ENCODE measurements around the gene LRRN4CL. TPM values are rescaled to one million over a fixed set of nuclear protein-coding genes. Genes with fewer than 3 reads are reported as not detected.
"Not testable (repeated sequence)": the region's sequence is repeated elsewhere in the genome, so short reads cannot be mapped to it uniquely, and the experiment has no call there.

Gene LRRN4CL
- total and polyA plus RNA-seq, 7 donors, result 0.23 to 40.4 (median 28.5) TPM

DNA sequence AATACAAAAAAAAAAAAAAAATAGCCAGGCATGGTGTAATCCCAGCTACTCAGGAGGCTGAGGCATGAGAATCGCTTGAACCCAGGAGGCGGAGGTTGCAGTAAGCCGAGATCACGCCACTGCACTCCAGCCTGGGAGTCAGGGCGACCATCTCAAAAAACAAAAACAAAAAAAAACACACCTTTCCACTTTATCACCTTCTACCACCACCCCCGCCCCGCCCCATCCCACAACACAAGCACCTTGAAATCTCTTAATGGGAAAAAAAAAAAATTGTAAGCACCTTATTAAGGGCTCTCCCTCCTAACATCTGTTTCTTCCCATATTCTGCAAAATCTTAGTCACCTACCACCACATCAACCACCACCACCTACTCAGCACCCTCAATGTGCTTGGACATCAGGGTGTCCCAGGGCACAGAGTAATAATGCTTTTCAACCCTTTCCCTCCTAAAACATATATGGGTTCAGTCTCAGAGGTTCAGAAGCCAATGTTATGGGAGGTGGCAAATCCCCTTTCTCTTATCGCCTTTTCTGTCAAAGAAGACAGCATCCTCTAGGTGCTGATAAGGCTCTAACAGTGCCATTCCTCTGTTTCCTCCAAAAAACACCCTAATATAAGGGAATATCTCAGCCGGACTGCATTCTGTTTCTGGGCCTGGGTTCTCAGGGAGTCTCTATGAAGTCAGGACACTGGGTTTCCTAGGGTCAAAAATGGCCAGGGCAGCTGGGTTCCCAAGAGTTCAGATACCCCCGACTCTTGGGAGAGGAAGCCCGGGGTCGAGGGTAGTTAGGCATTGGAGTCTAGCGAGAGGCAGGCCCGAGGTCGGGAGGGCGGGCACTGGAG, 36.9 kb downstream of the LRRN4CL start:
- 15 to 35% methylated on average over 16 of the region's 16 CpGs for WGBS, 2 donors
- TF ChIP-seq, protein P1, sequence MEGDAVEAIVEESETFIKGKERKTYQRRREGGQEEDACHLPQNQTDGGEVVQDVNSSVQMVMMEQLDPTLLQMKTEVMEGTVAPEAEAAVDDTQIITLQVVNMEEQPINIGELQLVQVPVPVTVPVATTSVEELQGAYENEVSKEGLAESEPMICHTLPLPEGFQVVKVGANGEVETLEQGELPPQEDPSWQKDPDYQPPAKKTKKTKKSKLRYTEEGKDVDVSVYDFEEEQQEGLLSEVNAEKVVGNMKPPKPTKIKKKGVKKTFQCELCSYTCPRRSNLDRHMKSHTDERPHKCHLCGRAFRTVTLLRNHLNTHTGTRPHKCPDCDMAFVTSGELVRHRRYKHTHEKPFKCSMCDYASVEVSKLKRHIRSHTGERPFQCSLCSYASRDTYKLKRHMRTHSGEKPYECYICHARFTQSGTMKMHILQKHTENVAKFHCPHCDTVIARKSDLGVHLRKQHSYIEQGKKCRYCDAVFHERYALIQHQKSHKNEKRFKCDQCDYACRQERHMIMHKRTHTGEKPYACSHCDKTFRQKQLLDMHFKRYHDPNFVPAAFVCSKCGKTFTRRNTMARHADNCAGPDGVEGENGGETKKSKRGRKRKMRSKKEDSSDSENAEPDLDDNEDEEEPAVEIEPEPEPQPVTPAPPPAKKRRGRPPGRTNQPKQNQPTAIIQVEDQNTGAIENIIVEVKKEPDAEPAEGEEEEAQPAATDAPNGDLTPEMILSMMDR (IDR thresholded peaks at IDR 0.05), result no peak
- TF ChIP-seq POLR2AphosphoS5 (IDR thresholded peaks at IDR 0.05) (no peak), EP300 (IDR thresholded peaks at IDR 0.05) (no peak), POLR2A (IDR thresholded peaks at IDR 0.05) (no peak)
- Histone ChIP-seq H3K27ac (peak overlapping the region; percentile 92 to 93 (median 92)), H3K27me3 (no peaks in the 10 kb centered on the region), H3K9me3 (no peaks in the 10 kb centered on the region), H3K4me1 (peaks cover 0 to 23% (median 16%) of the 10 kb centered on the region in 4 donors), H3K36me3 (peaks cover 11 to 26% (median 16%) of the 10 kb centered on the region in 4 donors), H3K4me3 (peak overlapping the region; percentile 75 to 95 (median 80))
- DNase-seq, result no peak
- intact Hi-C loops (cut with DNase I), result loop anchor here (5.0 kb wide), 1 partner anchor 55 kb away; the partner anchor contains the start of genes BSCL2 and GNG3

DNA sequence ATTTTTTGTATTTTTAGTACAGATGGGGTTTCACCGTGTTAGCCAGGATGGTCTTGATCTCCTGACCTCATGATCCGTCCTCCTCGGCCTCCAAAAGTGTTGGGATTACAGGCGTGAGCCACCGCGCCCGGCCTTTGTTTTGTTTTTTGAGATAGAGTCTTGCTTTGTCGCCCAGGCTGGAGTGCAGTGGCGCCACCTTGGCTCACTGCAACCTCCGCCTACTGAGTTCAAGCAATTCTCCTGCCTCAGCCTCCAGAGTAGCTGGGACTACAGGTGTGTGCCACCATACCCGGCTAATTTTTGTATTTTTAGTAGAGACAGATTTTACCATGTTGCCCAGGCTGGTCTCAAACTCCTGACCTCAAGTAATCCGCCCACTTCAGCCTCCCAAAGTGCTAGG, 39.0 kb downstream of the LRRN4CL start:
- not testable (repeated sequence) for H3K4me3 ChIP-seq, H3K27me3 ChIP-seq, H3K9me3 ChIP-seq, H3K27ac ChIP-seq, DNase-seq
- peaks cover 0 to 38% (median 29%) of the 10 kb centered on the region in 4 donors for H3K4me1 ChIP-seq
- intact Hi-C loops (cut with DNase I), result loop anchor here (5.0 kb wide), 1 partner anchor 57 kb away; the partner anchor contains the start of genes BSCL2 and GNG3
- 92 to 96% methylated on average over 12 of the region's 12 CpGs for WGBS, 2 donors
- peaks cover 11 to 26% (median 16%) of the 10 kb centered on the region in 4 donors for H3K36me3 ChIP-seq

DNA sequence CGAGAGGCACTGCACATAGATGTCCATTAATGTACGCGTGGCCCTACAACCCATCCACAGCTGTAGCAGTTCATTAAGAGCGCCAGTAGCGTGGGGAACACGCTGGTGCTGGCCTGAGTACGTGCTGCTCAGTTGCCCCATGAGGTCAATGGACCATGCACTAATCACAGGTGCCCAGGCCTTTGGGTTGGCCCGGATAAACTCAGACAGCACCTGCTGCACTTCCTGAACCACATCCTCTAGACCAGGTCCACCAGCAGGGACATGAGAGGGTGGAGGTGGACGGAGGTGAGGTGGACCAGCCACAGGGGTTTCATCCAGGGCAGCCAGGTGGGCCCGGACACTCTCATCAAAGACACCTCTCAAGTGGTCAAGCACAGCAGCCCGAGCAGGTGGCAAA, 39.8 kb downstream of the LRRN4CL start:
- H3K27ac ChIP-seq, result no peak overlapping the region
- no peak overlapping the region for H3K4me3 ChIP-seq
- WGBS, 2 donors, result 90 to 93% methylated on average over 11 of the region's 11 CpGs
- intact Hi-C loops (cut with DNase I), result no loop called here
- peaks cover 11 to 28% (median 16%) of the 10 kb centered on the region in 4 donors for H3K36me3 ChIP-seq
- no peaks in the 10 kb centered on the region for H3K9me3 ChIP-seq
- DNase-seq, result no peak
- no peak for TF ChIP-seq POLR2A (IDR thresholded peaks at IDR 0.05)
- TF ChIP-seq, protein P1 (IDR thresholded peaks at IDR 0.05), result no peak
- no peak for TF ChIP-seq POLR2AphosphoS5 (IDR thresholded peaks at IDR 0.05)
- no peak for TF ChIP-seq EP300 (IDR thresholded peaks at IDR 0.05)
- no peaks in the 10 kb centered on the region for H3K27me3 ChIP-seq
- peaks cover 0 to 46% (median 36%) of the 10 kb centered on the region in 4 donors for H3K4me1 ChIP-seq

DNA sequence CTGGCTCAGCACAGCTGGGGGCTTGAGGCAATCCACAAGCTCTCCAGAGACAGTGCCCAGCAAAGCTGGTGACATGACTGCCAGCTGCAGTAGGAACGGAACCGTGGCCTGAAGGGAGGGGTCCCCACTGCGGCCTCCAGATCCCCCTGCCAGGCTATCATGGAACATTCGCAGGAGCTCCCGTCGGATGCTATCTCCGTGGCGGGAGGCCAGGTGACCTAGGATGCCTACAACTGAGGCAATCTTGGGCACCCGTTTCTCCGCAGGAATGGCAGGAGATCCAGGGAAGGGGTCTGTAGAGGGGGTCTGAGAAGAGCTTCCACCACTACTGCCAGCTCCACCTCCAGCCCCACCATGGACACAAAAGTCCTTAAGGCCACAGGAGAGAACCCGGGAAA, 40.4 kb downstream of the LRRN4CL start:
- DNase-seq, result no peak
- no peak for TF ChIP-seq POLR2AphosphoS5 (IDR thresholded peaks at IDR 0.05)
- peaks cover 0 to 49% (median 38%) of the 10 kb centered on the region in 4 donors for H3K4me1 ChIP-seq
- intact Hi-C loops (cut with DNase I), result no loop called here
- peaks cover 11 to 33% (median 21%) of the 10 kb centered on the region in 4 donors for H3K36me3 ChIP-seq
- no peaks in the 10 kb centered on the region for H3K9me3 ChIP-seq
- no peak overlapping the region for H3K27ac ChIP-seq
- no peaks in the 10 kb centered on the region for H3K27me3 ChIP-seq
- H3K4me3 ChIP-seq, result no peak overlapping the region
- 95% methylated on average over 11 of the region's 11 CpGs for WGBS, 2 donors

DNA sequence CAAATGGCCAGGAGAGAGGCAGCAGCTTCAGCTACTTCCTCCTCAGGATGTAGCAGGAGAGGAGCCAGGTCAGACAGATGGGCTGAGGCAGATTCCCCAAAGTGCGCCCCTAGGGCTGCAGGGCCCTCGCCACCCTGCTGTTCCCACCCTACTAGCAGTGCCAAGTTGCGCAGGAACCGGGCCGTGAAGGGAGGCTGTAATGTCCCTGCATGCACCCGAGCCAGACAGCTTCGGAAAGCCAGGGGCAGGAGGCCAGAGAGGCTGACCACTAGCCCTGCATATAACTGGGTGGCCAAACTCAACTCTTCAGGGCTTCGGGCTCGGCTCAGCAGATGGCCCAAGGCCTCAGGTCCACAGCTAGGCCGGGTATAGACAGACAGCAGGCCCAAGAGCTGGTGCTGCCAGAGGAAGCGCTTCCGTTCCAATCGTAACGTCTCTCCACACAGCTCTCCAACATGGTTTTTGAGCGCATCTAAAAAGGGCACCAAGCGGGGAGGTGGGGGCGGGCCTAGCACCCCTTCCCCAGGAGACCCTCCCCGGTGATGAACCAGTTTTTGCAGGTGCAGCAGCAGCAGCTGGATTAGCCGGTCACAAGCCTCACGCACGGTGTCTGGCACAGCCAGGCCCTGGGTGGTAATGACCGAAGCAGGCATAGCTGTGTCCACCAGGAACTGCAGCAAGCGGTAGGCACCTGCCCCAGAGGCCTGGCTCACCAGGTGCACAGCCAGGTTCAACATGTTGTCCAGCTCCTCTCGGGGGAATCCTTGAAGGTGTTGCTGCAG, 41.0 kb downstream of the LRRN4CL start:
- Histone ChIP-seq H3K36me3 (peaks cover 11 to 39% (median 24%) of the 10 kb centered on the region in 4 donors), H3K27me3 (no peaks in the 10 kb centered on the region), H3K9me3 (no peaks in the 10 kb centered on the region), H3K27ac (no peak overlapping the region), H3K4me1 (peaks cover 0 to 49% (median 38%) of the 10 kb centered on the region in 4 donors), H3K4me3 (no peak overlapping the region)
- no peak for TF ChIP-seq POLR2A (IDR thresholded peaks at IDR 0.05)
- no peak for TF ChIP-seq POLR2AphosphoS5 (IDR thresholded peaks at IDR 0.05)
- no peak for TF ChIP-seq EP300 (IDR thresholded peaks at IDR 0.05)
- TF ChIP-seq, protein P1 (IDR thresholded peaks at IDR 0.05), result no peak
- WGBS, 2 donors, result 94 to 95% methylated on average over 24 of the region's 24 CpGs
- DNase-seq, result no peak
- intact Hi-C loops (cut with DNase I), result no loop called here
